Progenitor cell of endocrine pancreas (in vitro differentiated cells): ENCODE results near the gene MTX2. TPM values are rescaled to one million over a fixed set of nuclear protein-coding genes. Genes with fewer than 3 reads are reported as not detected.
"Not testable (repeated sequence)": the region's sequence is repeated elsewhere in the genome, so short reads cannot be mapped to it uniquely, and the experiment has no call there.

ENCODE experiments used
- DNase-seq: peaks from one replicate; pipeline ENCODE4 v3.0.0; 2021; ENCODE audit warnings: low spot score; ENCODE audit not compliant: unreplicated experiment
- H3K27ac Mint-ChIP-seq: 2 replicates; pipeline ENCODE4 v1.8.0; 2021; ENCODE audit warnings: mild to moderate bottlenecking, moderate library complexity, mixed read lengths
- H3K27me3 Mint-ChIP-seq: 2 replicates; pipeline ENCODE4 v1.8.0; 2021; ENCODE audit warnings: mixed read lengths
- H3K36me3 Mint-ChIP-seq: 2 replicates; pipeline ENCODE4 v1.8.0; 2022; ENCODE audit warnings: mixed read lengths; ENCODE audit not compliant: insufficient read depth
- H3K4me1 Mint-ChIP-seq: 2 replicates; pipeline ENCODE4 v1.8.0; 2021; ENCODE audit warnings: low read depth, mixed read lengths
- H3K4me3 Mint-ChIP-seq: 2 replicates; pipeline ENCODE4 v1.8.0; 2021; ENCODE audit warnings: low read depth, mild to moderate bottlenecking, moderate library complexity, mixed read lengths
- H3K9me3 Mint-ChIP-seq: 2 replicates; pipeline ENCODE4 v1.8.0; 2021; ENCODE audit warnings: low read depth, mixed read lengths
- total RNA-seq: library from RNA; stranded (reverse); gene quantifications from 2 replicates; pipeline ENCODE4 v1.2.1, GENCODE V29; 2021
- TF ChIP-seq, protein P1 (sequence below): fragments of 200-600 bp; sonication (generic); IDR thresholded peaks from one replicate; pipeline ENCODE4 v1.5.0; 2021; ENCODE audit warnings: antibody characterized with exemption, mild to moderate bottlenecking; ENCODE audit not compliant: unreplicated experiment

MTX2 gene
- total RNA-seq, 1 donor from 2014 or later: 30.9 TPM

DNA sequence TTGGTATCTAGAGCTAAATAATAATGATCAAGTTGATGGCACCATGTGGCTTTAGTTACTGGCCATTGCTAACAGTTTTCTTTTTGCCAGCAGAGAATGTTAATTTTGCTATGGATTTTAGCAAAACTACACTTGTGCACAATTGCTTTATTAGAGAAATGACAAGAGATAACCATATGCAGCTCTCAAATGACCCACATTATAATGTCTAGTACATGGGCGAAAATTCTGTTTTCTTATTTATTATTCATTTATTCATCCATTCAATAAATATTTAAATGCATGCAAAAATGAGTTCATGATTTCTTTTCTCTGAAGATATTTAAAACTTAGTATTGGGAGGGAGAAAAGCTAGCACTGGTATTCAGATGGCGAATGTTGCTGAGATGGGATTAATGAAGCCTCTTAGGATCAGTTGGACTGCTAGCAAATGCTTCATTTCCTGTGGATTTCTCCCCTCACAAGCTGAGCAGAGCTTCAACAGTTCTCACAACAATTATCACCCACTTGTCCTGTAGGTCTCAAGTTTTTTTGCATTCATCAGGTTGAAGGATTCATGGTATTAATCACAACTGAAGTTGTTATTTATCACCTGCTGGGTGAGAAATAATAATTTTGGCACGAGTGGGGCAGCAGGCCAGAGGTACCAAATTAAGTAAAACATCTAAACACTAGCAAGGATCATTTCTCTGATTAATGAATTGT, 95.2 kb downstream of the MTX2 start:
- Mint-ChIP-seq H3K4me3 (no peak overlapping the region), H3K9me3 (peaks cover 4% of the 10 kb centered on the region), H3K27me3 (no peaks in the 10 kb centered on the region), H3K27ac (no peak overlapping the region), H3K4me1 (no peaks in the 10 kb centered on the region), H3K36me3 (no peaks in the 10 kb centered on the region)
- TF ChIP-seq, protein P1, sequence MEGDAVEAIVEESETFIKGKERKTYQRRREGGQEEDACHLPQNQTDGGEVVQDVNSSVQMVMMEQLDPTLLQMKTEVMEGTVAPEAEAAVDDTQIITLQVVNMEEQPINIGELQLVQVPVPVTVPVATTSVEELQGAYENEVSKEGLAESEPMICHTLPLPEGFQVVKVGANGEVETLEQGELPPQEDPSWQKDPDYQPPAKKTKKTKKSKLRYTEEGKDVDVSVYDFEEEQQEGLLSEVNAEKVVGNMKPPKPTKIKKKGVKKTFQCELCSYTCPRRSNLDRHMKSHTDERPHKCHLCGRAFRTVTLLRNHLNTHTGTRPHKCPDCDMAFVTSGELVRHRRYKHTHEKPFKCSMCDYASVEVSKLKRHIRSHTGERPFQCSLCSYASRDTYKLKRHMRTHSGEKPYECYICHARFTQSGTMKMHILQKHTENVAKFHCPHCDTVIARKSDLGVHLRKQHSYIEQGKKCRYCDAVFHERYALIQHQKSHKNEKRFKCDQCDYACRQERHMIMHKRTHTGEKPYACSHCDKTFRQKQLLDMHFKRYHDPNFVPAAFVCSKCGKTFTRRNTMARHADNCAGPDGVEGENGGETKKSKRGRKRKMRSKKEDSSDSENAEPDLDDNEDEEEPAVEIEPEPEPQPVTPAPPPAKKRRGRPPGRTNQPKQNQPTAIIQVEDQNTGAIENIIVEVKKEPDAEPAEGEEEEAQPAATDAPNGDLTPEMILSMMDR: no peak
- DNase-seq: no peak

DNA sequence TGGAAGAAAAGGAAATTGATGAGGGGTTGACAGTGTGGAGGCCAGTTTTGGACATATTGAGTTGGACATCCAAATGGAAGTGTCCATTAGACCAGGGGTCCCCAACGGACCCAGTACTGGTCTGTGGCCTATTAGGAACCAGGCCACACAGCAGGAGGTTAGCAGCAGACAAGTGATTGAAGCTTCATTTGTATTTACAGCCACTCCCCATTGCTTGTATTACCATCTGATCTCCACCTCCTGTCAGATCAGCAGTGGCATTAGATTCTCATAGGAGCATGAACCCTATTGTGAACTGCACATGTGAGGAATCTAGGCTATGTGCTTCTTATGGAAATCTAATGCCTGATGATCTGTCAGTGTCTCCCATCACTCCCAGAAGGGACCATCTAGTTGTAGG, 99.1 kb downstream of the MTX2 start:
- H3K9me3 Mint-ChIP-seq: peaks cover 4% of the 10 kb centered on the region
- no peaks in the 10 kb centered on the region for H3K36me3 Mint-ChIP-seq
- no peak for DNase-seq
- H3K27ac Mint-ChIP-seq: no peak overlapping the region
- H3K27me3 Mint-ChIP-seq: peaks cover 7% of the 10 kb centered on the region
- no peak overlapping the region for H3K4me3 Mint-ChIP-seq
- TF ChIP-seq, protein P1: no peak
- H3K4me1 Mint-ChIP-seq: no peaks in the 10 kb centered on the region

DNA sequence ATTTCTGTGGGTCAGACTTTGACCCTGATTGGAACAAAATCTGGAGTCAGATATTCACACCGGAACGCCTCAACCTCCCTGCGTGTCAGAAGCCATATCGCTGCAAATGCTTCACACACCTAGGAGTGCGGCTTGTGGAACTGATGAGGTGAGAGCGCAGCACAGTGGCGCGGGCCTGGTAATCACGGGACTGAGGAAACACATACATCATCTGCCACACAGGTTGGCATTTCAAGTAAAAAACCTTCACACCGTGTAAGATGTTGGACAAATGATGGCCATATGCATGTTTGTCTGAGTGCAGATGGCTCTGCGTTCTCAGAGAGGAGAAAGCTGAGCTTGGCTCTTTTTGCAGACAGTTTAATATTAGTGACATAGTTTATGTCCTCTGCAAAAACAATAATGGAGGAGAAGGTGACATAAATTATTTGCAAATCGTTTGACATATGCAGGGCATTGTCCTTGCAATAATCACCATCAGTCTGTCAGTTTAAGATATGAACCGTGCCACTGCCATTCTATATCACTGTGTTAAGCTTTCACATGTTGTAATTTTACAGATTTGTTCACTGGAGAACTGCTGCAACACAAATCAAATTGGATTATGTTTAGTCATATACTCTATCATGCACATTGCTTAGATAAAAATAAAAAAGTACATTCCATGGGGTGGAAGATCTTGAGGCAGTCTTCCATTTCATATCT, 101.4 kb downstream of the MTX2 start:
- Mint-ChIP-seq H3K4me3 (no peak overlapping the region), H3K4me1 (no peaks in the 10 kb centered on the region), H3K9me3 (peaks cover 4% of the 10 kb centered on the region), H3K36me3 (no peaks in the 10 kb centered on the region), H3K27me3 (peaks cover 9% of the 10 kb centered on the region), H3K27ac (no peak overlapping the region)
- no peak for DNase-seq
- TF ChIP-seq, protein P1: no peak

- not testable (repeated sequence) for DNase-seq
These were observed 103.9 kb downstream of the MTX2 start for GRCh38 chr2:176373155-176373554.

DNA sequence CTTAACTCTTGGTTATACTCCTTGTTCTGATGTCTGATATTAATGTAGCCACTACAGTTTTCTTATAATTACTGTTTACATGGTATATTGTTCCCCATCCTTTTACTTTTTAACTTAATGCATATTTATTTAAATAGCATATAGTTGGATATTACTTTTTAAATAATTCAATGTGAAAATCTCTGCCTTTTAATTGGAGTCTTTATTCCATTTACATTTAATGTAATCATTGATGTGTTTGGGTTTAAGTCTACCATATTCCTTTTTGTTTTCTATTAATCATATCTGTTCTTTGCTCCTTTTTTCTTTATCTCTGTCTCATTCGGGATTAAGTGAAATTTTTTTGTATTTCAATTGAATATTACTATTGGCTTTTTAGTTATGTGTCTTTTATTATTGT, 109.1 kb downstream of the MTX2 start:
- Mint-ChIP-seq H3K4me1 (no peaks in the 10 kb centered on the region), H3K4me3 (no peak overlapping the region), H3K27me3 (peaks cover 3% of the 10 kb centered on the region), H3K36me3 (peaks cover 2% of the 10 kb centered on the region), H3K27ac (no peak overlapping the region), H3K9me3 (peaks cover 4% of the 10 kb centered on the region)
- TF ChIP-seq, protein P1: no peak
- DNase-seq: no peak

More at GRCh38 chr2:176373155-176373554, 103.9 kb downstream of the MTX2 start:
- not testable (repeated sequence) for H3K27me3 Mint-ChIP-seq, H3K4me3 Mint-ChIP-seq, H3K9me3 Mint-ChIP-seq, H3K36me3 Mint-ChIP-seq, H3K27ac Mint-ChIP-seq, H3K4me1 Mint-ChIP-seq

DNA sequence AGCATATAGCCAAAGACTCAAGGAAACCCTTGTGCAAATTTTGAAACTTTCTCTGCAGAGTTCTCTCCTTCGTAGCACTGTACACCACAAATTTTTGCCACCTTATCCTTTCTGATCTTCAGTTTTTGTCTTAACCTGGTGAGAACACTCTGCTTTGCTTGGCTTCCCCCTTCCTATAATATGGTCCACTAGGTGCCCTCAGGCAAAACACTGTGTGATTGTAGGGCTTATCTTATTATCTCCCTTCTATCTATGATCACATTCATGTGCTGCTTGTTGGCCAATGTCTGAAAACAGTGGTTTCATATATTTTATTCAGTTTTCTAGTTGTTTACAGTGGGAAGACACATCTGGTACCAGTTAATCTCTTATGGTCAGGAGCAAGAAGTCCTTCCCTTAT, 111.1 kb downstream of the MTX2 start:
- peaks cover 1% of the 10 kb centered on the region for H3K4me1 Mint-ChIP-seq
- no peak overlapping the region for H3K27ac Mint-ChIP-seq

More for the DNA sequence above, 111.1 kb downstream of the MTX2 start:
- Mint-ChIP-seq H3K9me3 (peaks cover 4% of the 10 kb centered on the region), H3K4me3 (no peak overlapping the region), H3K27me3 (no peaks in the 10 kb centered on the region), H3K36me3 (peaks cover 2% of the 10 kb centered on the region)
- TF ChIP-seq, protein P1: no peak
- DNase-seq: no peak
